DMS79 treated with DMSO at 0.1 percent for 48 hours (cell line): ENCODE measurements around the gene UBE2N.
A peak's percentile ranks its signal among the peaks of the same experiment; 100 is the strongest.
"Not testable (repeated sequence)": the region's sequence is repeated elsewhere in the genome, so short reads cannot be mapped to it uniquely, and the experiment has no call there.

Source experiments
- DNase-seq: peaks from one replicate; lab custom pipeline; 2025; lab: John Stamatoyannopoulos, UW

UBE2N gene

DNA sequence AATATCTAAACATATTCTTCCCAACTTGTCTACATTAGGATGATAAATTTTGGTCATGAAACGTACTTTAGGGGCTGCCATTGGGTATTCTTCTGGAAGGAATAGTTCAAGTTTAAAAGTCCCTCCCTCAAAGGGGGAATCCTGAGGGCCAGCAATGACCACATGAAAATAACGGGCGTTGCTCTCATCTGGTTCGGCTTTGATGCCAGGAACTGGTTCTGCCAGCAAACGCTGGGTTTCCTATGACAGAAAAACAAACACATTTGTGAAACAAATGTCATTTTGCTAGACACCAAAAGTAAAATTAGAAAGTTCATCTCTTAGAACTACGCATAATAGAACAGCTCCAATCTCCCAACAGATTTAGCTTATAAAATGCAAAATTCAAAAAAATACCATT, 30.7 kb downstream of the UBE2N start:
- DNase-seq: not testable (repeated sequence)

DNA sequence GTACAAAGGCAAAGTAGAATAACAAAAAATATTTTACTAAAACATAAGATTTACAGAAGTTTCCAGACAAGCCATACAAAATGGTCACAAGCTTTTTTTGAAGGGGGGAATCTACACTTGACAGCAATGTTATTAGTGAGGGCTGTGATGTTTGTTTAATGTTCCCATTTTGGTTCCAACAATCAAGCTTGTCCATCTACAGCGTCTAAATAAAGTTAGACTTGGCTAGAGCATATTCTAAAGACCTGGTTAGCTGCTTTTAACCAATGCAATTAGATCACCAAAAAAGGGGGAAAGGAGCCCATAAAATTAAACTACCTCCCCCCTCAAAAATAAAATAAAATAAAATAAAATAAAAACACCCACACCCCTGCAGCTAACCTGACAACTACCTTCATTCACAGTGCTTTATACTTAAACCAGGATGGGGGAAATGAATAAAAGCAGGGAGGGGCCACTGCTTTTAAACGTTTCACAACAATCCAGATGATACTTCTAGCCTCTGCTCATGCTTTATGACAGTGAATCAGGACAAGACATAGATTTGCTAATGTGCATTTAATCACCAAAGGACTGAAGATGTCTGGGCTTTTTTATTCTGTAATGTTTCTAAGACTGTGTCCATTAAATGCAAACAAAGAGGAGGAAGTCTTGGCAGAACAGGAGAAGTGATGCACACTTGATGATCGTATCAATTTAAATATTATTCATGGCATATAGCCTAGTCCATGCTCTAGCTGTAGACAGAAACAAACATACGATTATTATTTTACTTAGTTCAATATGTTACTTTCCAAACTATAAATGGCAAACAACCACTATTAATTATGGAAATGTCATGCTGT, 32.2 kb downstream of the UBE2N start:
- not testable (repeated sequence) for DNase-seq

- DNase-seq: no peak
These were observed 32.9 kb downstream of the UBE2N start for GRCh38 chr12:93408813-93409212.

GRCh38 chr12:93407963-93408283, 33.8 kb downstream of the UBE2N start:
- no peak for DNase-seq

- DNase-seq: no peak
These were observed 34.4 kb downstream of the UBE2N start for GRCh38 chr12:93407054-93407962.

GRCh38 chr12:93404961-93405849, 36.5 kb downstream of the UBE2N start:
- DNase-seq: no peak

GRCh38 chr12:93403988-93404803, 37.6 kb downstream of the UBE2N start:
- no peak for DNase-seq

- DNase-seq: peak; percentile 26
These were observed 39.1 kb downstream of the UBE2N start for GRCh38 chr12:93402333-93403311.

DNA sequence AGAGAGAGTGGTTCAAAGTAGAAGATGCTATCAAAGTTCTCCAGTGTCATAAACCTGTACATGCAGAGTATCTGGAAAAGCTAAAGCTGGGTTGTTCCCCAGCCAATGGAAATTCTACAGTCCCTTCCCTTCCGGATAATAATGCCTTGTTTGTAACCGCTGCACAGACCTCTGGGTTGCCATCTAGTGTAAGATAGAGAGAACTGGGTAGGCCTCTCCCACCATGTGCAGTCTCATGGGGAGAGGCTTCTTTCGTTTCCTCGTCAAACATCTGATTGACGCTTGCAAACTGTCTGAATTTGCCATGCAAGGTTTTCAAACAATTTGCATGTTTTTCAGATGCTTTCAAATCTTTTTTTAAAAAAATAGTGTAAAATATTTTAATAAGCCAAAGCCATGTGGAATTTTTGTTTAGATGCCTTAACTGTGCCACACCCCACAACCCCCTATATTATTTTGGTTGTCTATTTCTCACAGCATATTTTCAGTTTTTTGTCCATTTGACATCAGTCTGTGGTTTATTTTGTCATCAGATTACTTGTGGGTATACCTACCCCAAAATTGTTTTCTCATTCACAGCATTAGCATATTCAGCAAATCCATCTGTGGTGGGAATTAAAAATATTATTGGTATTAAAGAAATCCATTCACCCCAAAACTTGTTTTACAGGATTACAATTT, 42.4 kb downstream of the UBE2N start:
- not testable (repeated sequence) for DNase-seq

- no peak for DNase-seq
These were observed 44.3 kb downstream of the UBE2N start for GRCh38 chr12:93397412-93397811.

- DNase-seq: no peak
These were observed 48.3 kb downstream of the UBE2N start for GRCh38 chr12:93393425-93393824.

- no peak for DNase-seq
These were observed 51.0 kb downstream of the UBE2N start for GRCh38 chr12:93390549-93391297.

DNA sequence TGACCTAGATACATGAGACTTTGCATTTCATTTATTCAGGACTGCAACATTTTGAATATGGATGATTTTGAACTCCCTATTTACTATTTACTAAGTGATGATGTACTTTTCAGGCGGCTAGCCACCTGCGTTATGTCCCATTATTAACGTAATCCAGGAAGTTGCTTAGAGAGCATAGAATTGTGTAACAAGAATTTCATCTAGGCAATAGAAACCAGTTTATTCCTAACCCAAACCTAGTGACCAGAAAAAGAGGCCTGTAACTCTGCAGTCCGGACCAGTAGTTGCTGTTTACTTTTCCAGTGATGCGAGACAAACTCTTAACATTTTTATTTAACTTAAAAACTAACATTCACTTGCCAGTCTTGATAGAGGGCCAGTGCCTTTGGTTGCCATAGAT, 51.7 kb downstream of the UBE2N start:
- DNase-seq: no peak

GRCh38 chr12:93387780-93388179, 54.0 kb downstream of the UBE2N start:
- DNase-seq: no peak

- not testable (repeated sequence) for DNase-seq
These were observed 59.7 kb downstream of the UBE2N start for GRCh38 chr12:93381976-93382437.

- no peak for DNase-seq
These were observed 60.4 kb downstream of the UBE2N start for GRCh38 chr12:93381161-93381975.

DNA sequence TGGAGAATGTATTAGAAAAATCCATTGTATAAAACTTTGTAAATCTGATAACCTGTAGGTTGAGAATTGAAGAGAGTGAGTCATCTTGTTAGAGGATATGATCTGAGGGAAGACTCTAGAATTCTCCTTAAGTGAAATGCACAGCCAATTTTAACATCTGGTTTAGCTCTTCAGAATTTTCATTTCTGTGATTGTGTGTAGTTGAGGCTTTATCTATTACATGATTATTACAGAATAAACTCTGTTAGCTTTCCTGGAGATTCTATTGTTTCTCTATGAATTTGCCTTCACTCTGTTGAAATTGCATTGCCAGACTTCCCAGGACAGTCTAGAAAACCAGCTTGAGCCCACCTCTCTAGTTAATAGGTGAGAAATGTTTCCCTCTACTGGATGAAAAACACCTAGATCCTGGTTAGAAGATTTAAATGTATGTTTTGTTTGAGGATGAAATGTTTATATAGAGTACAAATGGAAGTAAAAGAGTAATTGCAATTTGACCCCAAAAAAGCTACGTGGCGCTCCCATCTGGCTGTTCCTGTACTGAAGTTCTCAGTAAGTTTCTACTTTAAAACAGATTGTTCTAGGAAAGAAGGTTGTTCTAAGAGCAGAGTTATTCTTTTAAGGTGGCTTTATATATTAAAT, 61.1 kb downstream of the UBE2N start:
- peak; percentile 58 for DNase-seq
